Neural cell (in vitro differentiated cells): ENCODE data around the gene PIGT. TPM values are rescaled to one million over a fixed set of nuclear protein-coding genes. Genes with fewer than 3 reads are reported as not detected.

Experiments used
- H2AFZ ChIP-seq: fragments of 200-600, 300-800 bp; sonication (generic), shearing (Covaris generic); 2 replicates; pipeline ENCODE4 v1.6.0; 2014; ENCODE audit warnings: low read depth, mild to moderate bottlenecking, antibody characterized with exemption, low read length, moderate library complexity
- H3F3A ChIP-seq: fragments of 200-600 bp; shearing (Covaris generic); 2 replicates; pipeline ENCODE4 v1.6.1; 2016; ENCODE audit warnings: mild to moderate bottlenecking, moderate library complexity, mixed read lengths, antibody characterized with exemption, low read length; ENCODE audit not compliant: insufficient read depth, poor library complexity, severe bottlenecking
- H3K27ac ChIP-seq: fragments of 200-600, 300-800 bp; sonication (generic), shearing (Covaris generic); 2 replicates; pipeline ENCODE4 v1.5.1; 2014; ENCODE audit warnings: mild to moderate bottlenecking, low read length, moderate library complexity
- H3K27me3 ChIP-seq: fragments of 300-800, 200-600 bp; sonication (generic), shearing (Covaris generic); 2 replicates; pipeline ENCODE4 v1.6.0; 2014; ENCODE audit warnings: mild to moderate bottlenecking, low read depth, low read length, moderate library complexity; ENCODE audit not compliant: insufficient read depth
- H3K36me3 ChIP-seq: fragments of 300-800, 200-600 bp; sonication (generic), shearing (Covaris generic); 2 replicates; pipeline ENCODE4 v1.5.1; 2014; ENCODE audit warnings: mild to moderate bottlenecking, antibody characterized with exemption, low read length, moderate library complexity; ENCODE audit not compliant: insufficient read depth
- H3K4me2 ChIP-seq: fragments of 300-800, 200-600 bp; sonication (generic), shearing (Covaris generic); 2 replicates; pipeline ENCODE4 v1.6.0; 2014; ENCODE audit warnings: mild to moderate bottlenecking, low read length
- H3K4me3 ChIP-seq: fragments of 300-800, 200-600 bp; sonication (generic), shearing (Covaris generic); 2 replicates; pipeline ENCODE4 v1.5.1; 2014; ENCODE audit warnings: mild to moderate bottlenecking, low read length, moderate library complexity
- H3K79me2 ChIP-seq: fragments of 200-600 bp; shearing (Covaris generic); replicated peaks from 2 replicates; pipeline ENCODE4 v1.6.0; 2014; ENCODE audit warnings: mild to moderate bottlenecking, low read length, moderate library complexity; ENCODE audit not compliant: insufficient read depth
- H3K9ac ChIP-seq: fragments of 300-800, 200-600 bp; sonication (generic), shearing (Covaris generic); 2 replicates; pipeline ENCODE4 v1.6.1; 2016; ENCODE audit warnings: mild to moderate bottlenecking, low read length, mixed read lengths
- H3K9me2 ChIP-seq: fragments of 200-600 bp; shearing (Covaris generic); 2 replicates; pipeline ENCODE4 v1.6.1; 2016; ENCODE audit warnings: mild to moderate bottlenecking, low read length, mixed read lengths; ENCODE audit not compliant: insufficient read depth
- H3K9me3 ChIP-seq: fragments of 200-600, 300-800 bp; sonication (generic), shearing (Covaris generic); 2 replicates; pipeline ENCODE4 v1.6.1; 2016; ENCODE audit warnings: mild to moderate bottlenecking, mixed run types, low read length, moderate library complexity, mixed read lengths
- H4K20me1 ChIP-seq: fragments of 200-600 bp; shearing (Covaris generic); 2 replicates; pipeline ENCODE4 v1.6.1; 2016; ENCODE audit warnings: mild to moderate bottlenecking, mixed run types; ENCODE audit not compliant: insufficient read depth
- EP300 ChIP-seq: fragments of 450-650 bp; conservative IDR thresholded peaks from 2 replicates; pipeline ENCODE4 v1.6.1; 2014; ENCODE audit warnings: antibody characterized with exemption, mild to moderate bottlenecking, moderate library complexity; ENCODE audit not compliant: poor library complexity, severe bottlenecking
- EZH2 ChIP-seq: fragments of 200-600, 300-800 bp; shearing (Covaris generic), sonication (generic); IDR thresholded peaks from 2 replicates; pipeline ENCODE4 v1.6.1; 2014; ENCODE audit warnings: antibody characterized with exemption, low read length, borderline replicate concordance, mild to moderate bottlenecking; ENCODE audit not compliant: insufficient read depth, poor library complexity, severe bottlenecking
- MXI1 ChIP-seq: fragments of 450-650 bp; conservative IDR thresholded peaks from 2 replicates; pipeline ENCODE4 v1.6.1; 2014; ENCODE audit warnings: antibody characterized with exemption, mild to moderate bottlenecking; ENCODE audit not compliant: poor library complexity, severe bottlenecking
- POLR2AphosphoS5 ChIP-seq: IDR thresholded peaks from 2 replicates; pipeline ENCODE4 v1.6.1; 2012
- RAD21 ChIP-seq: fragments of 450-650 bp; conservative IDR thresholded peaks from 2 replicates; pipeline ENCODE4 v1.6.1; 2014; ENCODE audit warnings: antibody characterized with exemption, mild to moderate bottlenecking, moderate library complexity
- REST ChIP-seq: IDR thresholded peaks from 2 replicates; pipeline ENCODE4 v1.6.1; 2012; ENCODE audit warnings: borderline replicate concordance
- SMC3 ChIP-seq: fragments of 450-650 bp; conservative IDR thresholded peaks from 2 replicates; pipeline ENCODE4 v1.6.1; 2014; ENCODE audit warnings: antibody characterized with exemption, mild to moderate bottlenecking, moderate library complexity; ENCODE audit not compliant: poor library complexity
- TAF1 ChIP-seq: IDR thresholded peaks from 2 replicates; pipeline ENCODE4 v1.6.1; 2012; ENCODE audit warnings: low read depth
- polyA plus RNA-seq: library from polyadenylated mRNA; depleted of rRNA; stranded (reverse); fragments of >200 nt; gene quantifications from 2 replicates; pipeline ENCODE4 v1.2.3, GENCODE V29; 2014
- TF ChIP-seq, protein P1 (sequence below): fragments of 450-650 bp; IDR thresholded peaks from 2 replicates; pipeline ENCODE4 v1.5.1; 2014; ENCODE audit warnings: antibody characterized with exemption, mild to moderate bottlenecking, moderate library complexity; ENCODE audit not compliant: poor library complexity, severe bottlenecking

The PIGT gene
- polyA plus RNA-seq, 1 donor from 2014 or later, result 24.3 TPM

DNA sequence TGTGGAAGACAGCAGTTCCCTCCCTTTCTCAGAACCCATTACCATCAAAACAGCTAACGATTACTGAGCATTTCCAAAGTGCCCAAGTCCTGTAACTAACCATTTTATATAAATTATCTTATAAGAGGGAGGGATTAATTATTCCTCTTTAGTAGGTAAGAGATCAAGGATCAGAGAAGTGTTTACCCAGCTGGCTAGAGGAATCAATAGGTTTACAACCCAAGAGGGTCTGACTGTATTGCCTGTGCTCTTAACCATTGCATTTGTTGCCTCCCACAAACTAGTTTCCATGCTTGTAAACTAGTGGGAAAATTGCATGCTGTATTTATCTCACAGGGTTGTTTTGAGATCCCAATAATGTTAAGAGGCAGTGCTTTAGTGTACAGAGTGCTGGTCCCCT, 11.5 kb upstream of the PIGT start:
- Histone ChIP-seq H3K9ac (no peak overlapping the region), H3F3A (no peaks in the 10 kb centered on the region), H2AFZ (no peak overlapping the region), H3K9me3 (peaks cover 7% of the 10 kb centered on the region), H3K27ac (no peak overlapping the region), H4K20me1 (no peaks in the 10 kb centered on the region), H3K27me3 (peaks cover 19% of the 10 kb centered on the region), H3K36me3 (no peaks in the 10 kb centered on the region), H3K79me2 (no peaks in the 10 kb centered on the region), H3K9me2 (no peaks in the 10 kb centered on the region), H3K4me3 (no peak overlapping the region), H3K4me2 (no peak overlapping the region)
- no peak for TF ChIP-seq MXI1
- no peak for TF ChIP-seq RAD21
- TF ChIP-seq REST, result no peak
- TF ChIP-seq EZH2, result no peak
- TF ChIP-seq TAF1, result no peak
- TF ChIP-seq EP300, result no peak
- TF ChIP-seq POLR2AphosphoS5, result no peak
- TF ChIP-seq, protein P1, sequence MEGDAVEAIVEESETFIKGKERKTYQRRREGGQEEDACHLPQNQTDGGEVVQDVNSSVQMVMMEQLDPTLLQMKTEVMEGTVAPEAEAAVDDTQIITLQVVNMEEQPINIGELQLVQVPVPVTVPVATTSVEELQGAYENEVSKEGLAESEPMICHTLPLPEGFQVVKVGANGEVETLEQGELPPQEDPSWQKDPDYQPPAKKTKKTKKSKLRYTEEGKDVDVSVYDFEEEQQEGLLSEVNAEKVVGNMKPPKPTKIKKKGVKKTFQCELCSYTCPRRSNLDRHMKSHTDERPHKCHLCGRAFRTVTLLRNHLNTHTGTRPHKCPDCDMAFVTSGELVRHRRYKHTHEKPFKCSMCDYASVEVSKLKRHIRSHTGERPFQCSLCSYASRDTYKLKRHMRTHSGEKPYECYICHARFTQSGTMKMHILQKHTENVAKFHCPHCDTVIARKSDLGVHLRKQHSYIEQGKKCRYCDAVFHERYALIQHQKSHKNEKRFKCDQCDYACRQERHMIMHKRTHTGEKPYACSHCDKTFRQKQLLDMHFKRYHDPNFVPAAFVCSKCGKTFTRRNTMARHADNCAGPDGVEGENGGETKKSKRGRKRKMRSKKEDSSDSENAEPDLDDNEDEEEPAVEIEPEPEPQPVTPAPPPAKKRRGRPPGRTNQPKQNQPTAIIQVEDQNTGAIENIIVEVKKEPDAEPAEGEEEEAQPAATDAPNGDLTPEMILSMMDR, result no peak
- no peak for TF ChIP-seq SMC3

- Histone ChIP-seq H3K79me2 (no peaks in the 10 kb centered on the region), H4K20me1 (no peaks in the 10 kb centered on the region), H3K27ac (no peak overlapping the region), H3K9ac (peak overlapping the region; percentile 70), H3K9me3 (peaks cover 4% of the 10 kb centered on the region), H3K9me2 (no peaks in the 10 kb centered on the region), H3K4me3 (peak overlapping the region; percentile 86), H3K4me2 (peak overlapping the region; percentile 48), H3F3A (no peaks in the 10 kb centered on the region), H3K27me3 (peaks cover 19% of the 10 kb centered on the region), H3K36me3 (no peaks in the 10 kb centered on the region), H2AFZ (no peak overlapping the region)
- TF ChIP-seq RAD21 (no peak), REST (no peak), MXI1 (no peak), TAF1 (no peak), EZH2 (no peak), SMC3 (no peak), EP300 (no peak), POLR2AphosphoS5 (no peak)
- TF ChIP-seq, protein P1, result no peak
These were observed 10.2 kb upstream of the PIGT start for GRCh38 chr20:45405571-45406259.
